ENCODE results near the gene DCHS2.

The DCHS2 gene

GRCh38 chr4:154487145-154487544 lies 4.5 kb downstream of the DCHS2 start:
- DNase-seq: no peak

DNA sequence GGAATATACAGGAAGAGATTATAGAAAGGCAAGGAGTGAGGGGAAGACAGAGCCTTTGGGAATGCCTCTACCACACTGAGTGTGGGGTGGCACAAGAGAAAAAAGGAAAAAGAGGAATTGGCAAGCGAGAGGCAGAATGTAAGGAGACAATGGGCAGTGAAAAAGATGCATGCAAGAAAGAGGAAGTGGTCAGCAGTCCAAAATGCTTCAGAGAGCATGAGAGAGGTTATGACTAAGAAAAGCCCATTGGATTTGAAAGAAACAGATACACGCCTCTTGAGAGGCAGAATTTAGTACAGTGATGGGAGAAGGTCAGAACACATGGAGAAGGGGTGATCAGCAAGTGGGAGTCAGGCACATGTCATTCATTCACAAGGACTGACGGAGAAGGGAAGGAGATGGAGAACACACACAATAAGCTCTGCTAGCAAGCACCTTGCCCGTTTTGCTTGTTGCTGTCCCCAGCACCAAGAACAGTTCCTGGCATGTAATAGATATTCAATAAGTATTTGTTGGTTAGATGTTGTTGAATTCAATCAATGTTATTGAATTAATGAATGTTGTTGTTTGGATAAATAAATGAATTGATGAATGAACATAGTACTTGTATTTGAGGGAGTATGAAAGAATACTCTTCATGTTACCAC lies 6.3 kb downstream of the DCHS2 start:
- DNase-seq: peak; percentile 44

DNA sequence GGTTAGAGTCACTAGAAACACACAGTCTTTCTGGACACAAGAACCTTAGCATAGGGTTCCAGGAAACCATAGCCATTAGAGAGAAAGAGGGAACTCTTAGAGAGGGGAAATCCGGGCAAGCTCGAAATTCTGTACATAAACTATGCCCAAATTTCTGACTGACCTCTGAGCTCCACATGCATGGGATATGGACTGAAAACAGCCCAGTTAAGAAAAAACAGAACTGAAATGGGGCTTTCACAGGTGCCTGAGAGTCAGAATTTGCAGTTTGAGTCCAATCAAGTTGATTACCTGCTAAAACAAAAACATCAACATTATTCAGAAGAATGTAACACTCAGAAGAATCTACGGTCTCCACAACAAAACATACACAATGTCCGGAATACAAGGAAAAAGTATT lies 13.1 kb downstream of the DCHS2 start:
- no peak for DNase-seq

DNA sequence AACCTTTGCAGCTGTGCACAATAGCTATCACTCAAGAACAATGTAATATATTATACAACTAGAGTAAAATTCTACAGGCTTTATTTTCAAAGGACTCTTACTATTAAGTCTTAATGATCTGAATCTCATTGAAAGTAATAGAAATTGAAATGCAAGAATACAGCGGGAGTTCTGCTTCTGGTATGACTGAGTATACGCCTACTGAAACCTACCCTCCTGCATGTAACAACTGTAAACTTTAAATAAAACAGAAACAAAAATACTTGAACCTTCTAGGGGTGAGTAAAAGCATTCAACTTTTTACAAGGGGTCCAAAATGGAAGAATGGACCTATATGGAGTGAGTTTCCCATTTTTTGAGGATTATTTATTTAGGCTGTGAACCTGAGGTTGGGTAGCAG lies 13.5 kb downstream of the DCHS2 start:
- DNase-seq: no peak

GRCh38 chr4:154476232-154476631 lies 15.4 kb downstream of the DCHS2 start:
- no peak for DNase-seq

GRCh38 chr4:154475820-154476219 lies 15.8 kb downstream of the DCHS2 start:
- no peak for DNase-seq

DNA sequence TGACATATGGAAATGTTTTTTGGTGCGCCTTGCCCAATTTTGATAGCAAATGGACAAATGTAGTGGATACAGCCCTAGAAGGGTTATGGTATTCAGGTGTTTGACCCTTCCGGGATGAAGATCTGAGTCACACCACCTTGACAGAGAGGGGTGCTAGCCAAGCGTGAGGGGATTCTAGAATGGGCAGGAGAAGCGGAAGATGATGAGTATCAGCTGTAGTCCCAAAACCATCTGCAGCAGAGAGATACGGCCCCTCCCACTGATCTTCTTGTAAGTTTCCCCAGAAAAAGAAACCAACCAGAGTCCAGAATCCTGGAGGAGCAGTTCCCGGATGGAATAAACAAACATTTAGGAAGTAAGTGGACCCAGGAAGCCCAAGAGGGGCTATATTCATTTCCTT lies 18.1 kb downstream of the DCHS2 start:
- DNase-seq: no peak

DNA sequence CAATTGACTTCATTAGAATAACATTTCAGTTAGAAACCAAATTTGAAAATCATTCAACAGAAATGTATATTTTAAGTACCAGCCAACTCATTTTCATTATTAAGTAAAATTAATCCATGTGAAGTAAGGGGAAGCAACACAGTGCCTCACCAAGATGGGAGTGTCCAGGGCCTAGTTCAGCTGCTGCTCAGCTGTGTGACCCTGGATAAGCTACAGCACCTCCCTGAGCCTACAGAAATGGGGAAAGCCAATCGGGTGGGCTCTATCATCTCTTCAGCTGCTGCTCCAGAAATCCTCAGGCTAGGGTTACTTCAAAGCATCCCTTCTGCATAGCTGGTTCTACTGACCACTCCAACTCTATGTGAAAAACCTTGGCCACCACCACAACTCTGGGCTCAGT lies 18.7 kb downstream of the DCHS2 start:
- no peak for DNase-seq

DNA sequence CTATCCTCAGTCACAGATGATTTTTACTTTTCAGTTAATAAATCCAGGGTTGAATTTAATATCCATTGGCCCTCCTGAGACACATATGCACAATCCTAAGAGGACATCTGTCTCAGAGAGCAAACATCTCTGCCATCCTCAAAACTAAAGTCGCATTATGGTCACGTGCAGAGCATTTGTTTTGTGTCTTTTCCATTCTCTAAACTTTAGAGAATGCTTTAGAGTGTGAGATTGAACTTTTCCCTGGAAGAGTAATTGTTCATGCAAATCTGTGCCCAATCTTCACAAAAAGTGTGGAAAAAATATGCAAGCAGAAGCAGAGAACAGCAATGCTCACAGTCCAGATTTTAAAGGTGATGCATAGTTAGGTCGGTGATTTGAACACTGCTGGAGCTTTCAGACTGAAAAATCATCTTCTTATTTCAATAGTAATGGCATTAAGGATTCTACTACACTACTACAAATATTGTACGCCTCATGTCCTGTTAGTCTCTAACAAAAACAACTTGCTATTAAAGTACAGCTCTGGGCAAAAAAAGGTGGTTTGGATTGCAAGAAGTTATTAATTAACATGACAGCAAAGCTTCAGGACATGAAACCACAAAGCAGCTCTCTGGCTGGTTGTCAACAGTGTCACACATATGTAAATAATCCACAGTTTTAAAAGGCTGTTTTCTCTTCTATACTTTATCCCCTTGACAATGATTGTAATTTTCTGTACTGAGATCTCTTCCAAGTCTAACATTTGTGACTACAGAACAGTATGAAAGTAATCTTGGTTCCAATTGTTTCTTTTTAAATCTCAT lies 19.9 kb downstream of the DCHS2 start:
- no peak for DNase-seq

DNA sequence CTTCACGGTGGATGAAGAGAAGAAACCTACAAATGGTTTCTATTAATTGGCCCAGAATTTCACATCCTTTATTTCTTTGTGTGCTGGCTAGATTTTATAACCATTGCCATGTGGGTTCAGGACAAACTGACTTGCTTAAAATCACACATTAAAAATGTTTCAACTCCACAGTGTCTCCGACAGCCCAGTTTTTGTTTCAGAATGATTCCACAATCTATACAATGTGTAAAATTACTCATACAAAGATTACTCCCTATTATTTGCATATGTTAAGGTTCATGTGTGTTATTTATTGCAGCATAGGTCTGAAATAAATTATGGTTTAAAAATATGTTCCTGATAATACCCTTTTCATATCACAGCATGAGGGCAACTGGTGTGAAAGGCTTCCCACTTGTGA lies 20.6 kb downstream of the DCHS2 start:
- DNase-seq: no peak

- DNase-seq: no peak
Measured at GRCh38 chr4:154467886-154468285, 23.7 kb downstream of the DCHS2 start.

DNA sequence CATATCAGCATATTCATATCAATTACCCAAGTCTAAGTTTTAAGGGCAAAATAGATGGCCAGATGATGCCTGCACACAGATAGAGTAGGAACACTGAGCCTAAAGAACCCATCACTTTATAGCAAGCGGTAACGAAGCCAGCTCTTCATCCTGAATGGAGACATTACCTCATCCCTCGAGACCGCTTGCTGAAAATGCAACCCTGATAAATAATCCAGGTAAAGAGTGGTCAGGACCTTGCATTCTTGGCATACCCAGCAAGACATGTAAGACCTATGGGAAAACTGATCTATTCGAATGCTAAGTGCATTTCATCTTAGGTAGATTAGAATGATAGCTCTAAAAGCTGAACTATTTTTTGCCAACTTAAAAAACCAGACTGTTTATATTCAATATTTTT lies 25.3 kb downstream of the DCHS2 start:
- no peak for DNase-seq

DNA sequence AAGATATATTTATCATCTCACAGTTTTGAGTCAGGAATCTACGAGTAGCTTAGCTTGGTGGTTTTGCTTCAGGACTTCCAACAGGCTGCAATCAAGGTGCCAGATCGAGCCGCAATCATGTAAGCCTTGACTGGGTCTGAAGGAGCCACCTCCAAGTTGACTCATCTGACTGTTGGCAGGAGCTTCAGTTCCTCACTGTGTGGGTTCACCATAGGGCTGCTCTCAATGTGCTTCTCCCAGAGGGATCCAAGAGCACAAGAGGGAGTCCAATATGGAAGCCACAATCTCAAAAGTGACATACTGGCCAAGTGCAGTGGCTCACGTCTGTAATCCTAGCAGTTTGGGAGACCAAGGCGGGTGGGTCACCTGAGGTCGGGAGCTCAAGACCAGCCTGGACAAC lies 26.5 kb downstream of the DCHS2 start:
- DNase-seq: no peak

GRCh38 chr4:154464654-154465053 lies 26.9 kb downstream of the DCHS2 start:
- DNase-seq: no peak

DNA sequence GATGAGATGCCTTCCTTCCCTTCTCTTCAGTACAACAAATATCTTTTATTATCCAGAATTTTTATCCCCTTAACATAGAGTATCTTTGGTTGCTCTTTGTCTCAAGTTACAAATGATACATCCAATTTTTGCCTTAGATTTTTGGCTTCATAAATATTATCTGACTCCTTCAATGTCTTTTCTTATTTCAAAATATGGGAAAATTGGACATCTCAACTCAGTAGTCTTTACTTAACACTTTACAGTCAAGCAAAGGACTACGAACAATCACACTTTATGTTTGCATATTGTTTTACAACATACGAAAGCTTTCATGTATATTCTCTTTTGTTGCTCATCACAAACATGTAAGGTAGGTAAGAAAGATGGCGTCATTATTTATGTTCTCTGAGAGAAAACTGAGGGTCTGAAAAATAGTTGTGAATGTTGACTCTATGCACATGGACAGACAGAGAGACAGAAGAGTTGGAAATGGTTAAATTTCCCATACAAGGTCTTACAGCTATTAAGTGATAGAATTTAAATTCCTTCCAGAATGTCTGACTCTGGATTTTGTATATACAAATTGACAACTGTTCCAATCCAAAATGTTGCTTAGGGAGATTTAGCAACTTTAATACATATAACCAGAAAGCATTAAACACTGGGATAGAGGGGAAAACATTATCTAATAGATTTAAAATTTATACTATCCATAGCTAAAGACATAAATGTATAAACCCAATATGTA lies 29.4 kb downstream of the DCHS2 start:
- DNase-seq: no peak

- no peak for DNase-seq
Measured at GRCh38 chr4:154457471-154457870, 34.1 kb downstream of the DCHS2 start.

GRCh38 chr4:154456889-154457288 lies 34.7 kb downstream of the DCHS2 start:
- DNase-seq: no peak

GRCh38 chr4:154456240-154456639 lies 35.4 kb downstream of the DCHS2 start:
- DNase-seq: no peak

GRCh38 chr4:154455111-154455510 lies 36.5 kb downstream of the DCHS2 start:
- no peak for DNase-seq

- no peak for DNase-seq
Measured at GRCh38 chr4:154454710-154455109, 36.9 kb downstream of the DCHS2 start.

DNA sequence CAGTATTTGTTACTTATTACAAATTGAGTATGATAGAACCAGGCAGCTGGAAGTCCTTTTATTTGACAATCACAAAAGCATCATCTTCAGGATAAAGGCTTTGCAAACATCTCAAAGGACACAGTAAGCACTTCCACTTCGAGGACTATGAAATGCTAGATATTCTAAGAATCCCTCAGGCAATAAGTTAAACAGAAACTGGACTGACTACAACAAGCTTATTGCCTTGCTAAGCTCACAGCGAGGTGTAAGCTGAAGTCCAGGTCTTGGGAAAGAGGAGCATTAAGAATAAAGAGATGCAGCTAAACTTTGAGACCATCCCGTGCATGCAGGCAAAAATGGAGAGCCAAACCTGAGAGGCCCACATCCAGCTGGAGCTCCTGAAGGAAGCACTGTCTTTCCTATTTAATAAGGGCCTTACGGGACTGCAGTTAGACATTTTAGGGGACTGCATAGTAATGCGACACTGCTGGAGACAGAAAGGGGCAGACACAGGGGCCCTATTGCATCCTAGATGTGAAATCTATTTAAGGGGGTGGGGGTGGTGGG lies 38.7 kb downstream of the DCHS2 start:
- DNase-seq: no peak

DNA sequence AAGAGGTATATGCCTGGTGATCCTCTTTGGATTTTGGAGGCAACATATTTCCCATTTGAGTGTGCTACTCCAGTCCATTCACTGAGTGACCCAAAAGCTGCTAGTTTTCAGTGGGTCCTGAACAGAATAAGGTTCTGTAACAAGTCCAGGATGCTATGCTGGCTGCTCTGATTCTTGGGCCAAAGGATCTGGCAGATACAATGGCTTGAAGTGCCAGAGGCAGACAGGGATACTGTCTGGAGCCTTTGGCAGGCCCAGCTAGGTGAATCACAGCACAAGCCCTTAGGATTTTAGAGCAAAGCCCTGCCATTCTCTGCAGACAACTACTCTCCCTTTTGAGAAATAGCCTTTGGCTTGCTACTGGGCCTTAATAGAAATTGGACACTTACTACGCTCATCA lies 40.6 kb downstream of the DCHS2 start:
- DNase-seq: no peak

DNA sequence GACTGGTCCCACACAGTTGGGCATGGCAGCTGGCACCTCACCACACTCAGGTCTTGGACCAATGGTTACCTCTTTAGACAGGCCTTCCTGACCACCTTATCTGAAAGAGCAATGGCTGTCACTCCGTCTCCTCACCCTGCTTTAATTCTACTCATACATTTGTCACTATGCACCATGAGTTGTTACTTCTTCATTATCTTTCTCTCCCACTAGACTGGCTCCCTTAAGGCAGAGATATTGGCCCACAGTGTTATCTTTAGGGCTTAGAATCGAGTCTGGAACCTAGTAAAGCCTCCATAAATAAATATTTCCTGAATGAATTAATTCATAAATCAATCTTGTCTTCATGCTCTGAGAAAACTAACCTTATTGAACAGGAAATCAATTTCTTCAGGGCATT lies 46.6 kb downstream of the DCHS2 start:
- no peak for DNase-seq

DNA sequence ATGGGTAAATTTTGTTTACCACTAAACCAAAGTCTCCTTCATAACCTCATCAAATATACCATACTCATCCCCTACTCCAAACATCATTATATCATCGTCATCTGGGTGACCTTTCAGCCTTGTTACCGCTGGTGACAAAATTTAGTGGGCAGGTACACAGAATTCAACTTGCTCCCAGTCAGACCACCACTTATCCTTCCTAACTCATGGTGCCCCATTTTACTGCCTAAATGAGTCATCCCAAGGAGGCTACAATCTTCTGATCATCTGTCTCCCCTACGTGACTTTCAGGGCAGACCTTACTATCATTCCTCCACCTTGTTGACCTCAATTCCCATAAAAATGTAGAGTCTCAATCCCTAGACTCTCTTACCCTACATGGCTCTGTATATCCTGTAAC lies 49.6 kb downstream of the DCHS2 start:
- no peak for DNase-seq
